ENCODE measurements around the gene CT45A6. TPM values are rescaled to one million over a fixed set of nuclear protein-coding genes. Genes with fewer than 3 reads are reported as not detected.
"Not testable (repeated sequence)": the region's sequence is repeated elsewhere in the genome, so short reads cannot be mapped to it uniquely, and the experiment has no call there.

CT45A6 gene, protein sequence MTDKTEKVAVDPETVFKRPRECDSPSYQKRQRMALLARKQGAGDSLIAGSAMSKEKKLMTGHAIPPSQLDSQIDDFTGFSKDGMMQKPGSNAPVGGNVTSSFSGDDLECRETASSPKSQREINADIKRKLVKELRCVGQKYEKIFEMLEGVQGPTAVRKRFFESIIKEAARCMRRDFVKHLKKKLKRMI
- not detected for polyA plus RNA-seq

GRCh38 chrX:135802687-135803086 is at the start of gene CT45A6:
Gene CT45A6 (minus strand): TSS chrX:135802787. CDS start chrX:135798993, 3,794 bp downstream.
- not testable (repeated sequence) for H3K9me3 Mint-ChIP-seq, H3K4me3 Mint-ChIP-seq, H3K36me3 Mint-ChIP-seq, H3K4me1 Mint-ChIP-seq, H3K27ac Mint-ChIP-seq, H3K27me3 Mint-ChIP-seq

DNA sequence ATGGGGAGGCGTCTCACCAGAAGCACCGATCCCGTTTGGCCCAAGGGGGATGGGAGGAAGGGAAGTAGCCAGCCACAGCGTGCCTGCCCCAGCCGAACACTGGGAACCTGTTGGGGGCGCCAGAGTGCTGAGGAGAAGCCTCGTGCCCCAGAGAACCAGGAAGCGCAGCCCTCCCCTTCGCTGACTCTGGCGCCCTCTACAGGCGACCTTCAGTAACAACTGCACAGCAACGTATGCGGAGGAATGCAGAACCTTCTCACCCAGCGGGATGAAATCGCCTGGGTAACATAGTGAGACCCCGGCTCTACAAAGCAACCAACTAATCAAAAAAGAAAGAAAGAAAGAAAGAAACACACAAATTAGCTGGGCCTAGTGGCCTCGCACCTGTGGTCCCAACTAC is 34.6 kb upstream of the CT45A6 start, which contains the start of gene CT45A7:
Gene CT45A7, minus strand, starts transcription at position 101 of the 400 bp plus-strand sequence. CDS start 3,747 bp downstream, outside the sequence.
- H3K36me3 Mint-ChIP-seq, H3K27ac Mint-ChIP-seq, H3K4me1 Mint-ChIP-seq: not testable (repeated sequence)

GRCh38 chrX:135819912-135820311 is 17.3 kb upstream of the CT45A6 start, which contains the start of gene CT45A2:
Gene CT45A2 (minus strand): TSS chrX:135820012. CDS start chrX:135816265, 3,747 bp downstream.
- not testable (repeated sequence) for H3K36me3 Mint-ChIP-seq, H3K4me1 Mint-ChIP-seq, H3K27me3 Mint-ChIP-seq, H3K4me3 Mint-ChIP-seq, H3K27ac Mint-ChIP-seq, H3K9me3 Mint-ChIP-seq

More for the DNA sequence above, 34.6 kb upstream of the CT45A6 start, which contains the start of gene CT45A7:
- not testable (repeated sequence) for H3K4me3 Mint-ChIP-seq, H3K27me3 Mint-ChIP-seq, H3K9me3 Mint-ChIP-seq

GRCh38 chrX:135785403-135785802 is 17.2 kb downstream of the CT45A6 start, which contains the start of gene CT45A5:
Gene CT45A5 (minus strand): TSS chrX:135785503. CDS start chrX:135781729, 3,774 bp downstream.
- not testable (repeated sequence) for H3K36me3 Mint-ChIP-seq, H3K4me3 Mint-ChIP-seq, H3K27me3 Mint-ChIP-seq, H3K27ac Mint-ChIP-seq, H3K9me3 Mint-ChIP-seq, H3K4me1 Mint-ChIP-seq

DNA sequence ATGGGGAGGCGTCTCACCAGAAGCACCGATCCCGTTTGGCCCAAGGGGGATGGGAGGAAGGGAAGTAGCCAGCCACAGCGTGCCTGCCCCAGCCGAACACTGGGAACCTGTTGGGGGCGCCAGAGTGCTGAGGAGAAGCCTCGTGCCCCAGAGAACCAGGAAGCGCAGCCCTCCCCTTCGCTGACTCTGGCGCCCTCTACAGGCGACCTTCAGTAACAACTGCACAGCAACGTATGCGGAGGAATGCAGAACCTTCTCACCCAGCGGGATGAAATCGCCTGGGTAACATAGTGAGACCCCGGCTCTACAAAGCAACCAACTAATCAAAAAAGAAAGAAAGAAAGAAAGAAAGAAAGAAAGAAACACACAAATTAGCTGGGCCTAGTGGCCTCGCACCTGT is 34.5 kb downstream of the CT45A6 start, which contains the start of gene CT45A3:
Gene CT45A3, minus strand, starts transcription at position 101 of the 400 bp plus-strand sequence. CDS start 3,747 bp downstream, outside the sequence.
- H3K36me3 Mint-ChIP-seq, H3K9me3 Mint-ChIP-seq, H3K27ac Mint-ChIP-seq, H3K4me3 Mint-ChIP-seq, H3K4me1 Mint-ChIP-seq, H3K27me3 Mint-ChIP-seq: not testable (repeated sequence)

DNA sequence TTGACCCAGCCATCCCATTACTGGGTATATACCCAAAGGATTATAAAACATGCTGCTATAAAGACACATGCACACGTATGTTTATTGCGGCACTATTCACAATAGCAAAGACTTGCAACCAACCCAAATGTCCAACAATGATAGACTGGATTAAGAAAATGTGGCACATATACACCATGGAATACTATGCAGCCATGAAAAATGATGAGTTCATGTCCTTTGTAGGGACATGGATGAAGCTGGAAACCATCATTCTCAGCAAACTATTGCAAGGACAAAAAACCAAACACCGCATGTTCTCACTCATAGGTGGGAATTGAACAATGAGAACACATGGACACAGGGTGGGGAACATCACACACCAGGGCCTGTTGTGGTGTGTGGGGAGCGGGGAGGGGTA is 57.8 kb downstream of the CT45A6 start:
- not testable (repeated sequence) for H3K4me3 Mint-ChIP-seq, H3K9me3 Mint-ChIP-seq, H3K36me3 Mint-ChIP-seq, H3K4me1 Mint-ChIP-seq, H3K27ac Mint-ChIP-seq, H3K27me3 Mint-ChIP-seq

Other genes with a start within 250 kb of the CT45A6 start
- gene CT45A1, start 89.1 kb downstream of the CT45A6 start, polyA plus RNA-seq = not detected
- not detected for gene CT45A3, start 34.6 kb downstream of the CT45A6 start, polyA plus RNA-seq
- not detected for gene CT45A5, start 17.3 kb downstream of the CT45A6 start, polyA plus RNA-seq
- not detected for gene CT45A2, start 17.2 kb upstream of the CT45A6 start, polyA plus RNA-seq
- not detected for gene CT45A7, start 34.5 kb upstream of the CT45A6 start, polyA plus RNA-seq
- gene CT45A8, start 51.8 kb upstream of the CT45A6 start, polyA plus RNA-seq = not detected
- gene CT45A9, start 69.0 kb upstream of the CT45A6 start, polyA plus RNA-seq = not detected
- gene CT45A10, start 90.7 kb upstream of the CT45A6 start, polyA plus RNA-seq = not detected
- gene SAGE1, start 90.9 kb upstream of the CT45A6 start, polyA plus RNA-seq = not detected
- gene MMGT1, start 171.2 kb upstream of the CT45A6 start, polyA plus RNA-seq = 6.1 TPM
- 9.4 TPM for gene SLC9A6, start 182.6 kb upstream of the CT45A6 start, polyA plus RNA-seq

Data from IgD-negative memory B cell (primary cell).